ENCODE results near the gene DIO1.
A peak's percentile ranks its signal among the peaks of the same experiment; 100 is the strongest.

Gene DIO1

DNA sequence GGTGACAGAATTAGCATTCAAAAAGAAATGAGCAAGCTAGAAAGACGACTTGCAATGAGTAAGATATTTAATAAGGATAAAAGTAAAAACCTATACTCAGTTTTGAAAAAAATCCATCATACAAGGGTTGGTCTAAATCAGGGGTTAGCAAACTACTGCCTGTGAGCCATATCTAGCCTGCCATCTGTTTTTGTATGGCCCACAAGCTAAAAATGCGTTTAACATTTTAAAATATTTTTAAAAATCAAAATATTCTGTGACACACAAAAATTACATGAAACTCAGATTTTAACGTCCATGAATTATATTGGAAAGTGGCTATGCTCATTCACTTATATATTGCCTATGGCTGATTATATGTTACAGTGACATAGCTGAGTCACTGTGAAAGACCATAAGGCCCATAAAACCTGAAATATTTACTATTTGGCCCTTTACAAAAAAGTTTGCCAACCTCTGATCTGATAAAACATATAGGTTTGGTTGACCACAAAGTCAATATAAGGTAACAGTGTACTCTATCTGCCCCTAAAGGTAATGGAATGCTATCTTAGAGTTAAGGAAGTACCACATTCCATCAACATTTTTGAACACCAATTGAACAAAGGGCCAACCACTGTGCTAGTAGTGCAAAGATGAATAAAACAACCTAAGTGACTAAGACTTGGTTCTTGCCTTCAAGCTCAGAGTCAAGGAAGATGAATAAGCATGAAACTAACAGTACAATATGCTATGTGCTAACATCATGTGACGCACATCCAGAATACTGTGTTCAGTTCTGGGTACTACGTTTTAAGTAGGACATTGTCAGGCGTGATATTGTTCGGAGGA is 48.4 kb downstream of the DIO1 start:
- H3K23ac ChIP-seq (ENCODE audit: low read length in 2 of 2), result no peak overlapping the region
- no peaks in the 10 kb centered on the region for H3K27me3 ChIP-seq (ENCODE audit: control insufficient read depth in 1 of 2, insufficient read depth in 1 of 2, low read length in 2 of 2)
- peaks cover 8% of the 10 kb centered on the region for H3K4me1 ChIP-seq (ENCODE audit: control insufficient read depth, insufficient read depth, low read depth, low read length)
- no peak overlapping the region for H3K9ac ChIP-seq (ENCODE audit: low read length)
- no peak overlapping the region for H4K91ac ChIP-seq (ENCODE audit: low read length)
- no peak overlapping the region for H3K4me3 ChIP-seq (ENCODE audit: insufficient read depth in 1 of 2, low read depth in 1 of 2, low read length in 2 of 2)
- H2BK120ac ChIP-seq (ENCODE audit: low read depth, low read length), result no peak overlapping the region
- no peak overlapping the region for H2BK12ac ChIP-seq (ENCODE audit: low read length in 2 of 2)
- H2AFZ ChIP-seq (ENCODE audit: low read depth, low read length), result no peak overlapping the region
- no peak overlapping the region for H2BK15ac ChIP-seq (ENCODE audit: low read depth, poor library complexity, severe bottlenecking)
- peaks cover 17% of the 10 kb centered on the region for H3K79me1 ChIP-seq (replicated peaks; ENCODE audit: low read length, poor library complexity, severe bottlenecking)
- no peak overlapping the region for H3K18ac ChIP-seq (ENCODE audit: low read depth in 1 of 2, low read length in 2 of 2)
- no peak overlapping the region for H3K27ac ChIP-seq (ENCODE audit: low read length, poor library complexity, severe bottlenecking)
- 80% methylated on average over 1 of the region's 7 CpGs for WGBS
- H2AK5ac ChIP-seq (ENCODE audit: low read length, severe bottlenecking), result no peak overlapping the region
- H3K14ac ChIP-seq (ENCODE audit: low read length in 2 of 2), result no peak overlapping the region
- no peak overlapping the region for H3K4me2 ChIP-seq (ENCODE audit: low read length, poor library complexity, severe bottlenecking)
- no peak overlapping the region for H4K8ac ChIP-seq (ENCODE audit: low read length)
- no peak overlapping the region for H3K4ac ChIP-seq (ENCODE audit: low read depth in 1 of 2, low read length in 2 of 2)
- H3K9me3 ChIP-seq (ENCODE audit: control insufficient read depth, low read length), result no peaks in the 10 kb centered on the region
- DNase-seq, result no peak
- peaks cover 3 to 15% of the 10 kb centered on the region in 2 experiments for H3K36me3 ChIP-seq (ENCODE audit: control insufficient read depth in 1 of 2, insufficient read depth in 2 of 2, low read depth in 1 of 2, low read length in 2 of 2)
- no peak overlapping the region for H2BK5ac ChIP-seq (ENCODE audit: low read depth, low read length, poor library complexity, severe bottlenecking)

- H3K27me3 ChIP-seq (ENCODE audit: control insufficient read depth in 1 of 2, insufficient read depth in 1 of 2, low read length in 2 of 2), result no peaks in the 10 kb centered on the region
- H3K9ac ChIP-seq (ENCODE audit: low read length), result no peak overlapping the region
- no peak overlapping the region for H3K27ac ChIP-seq (ENCODE audit: low read length, poor library complexity, severe bottlenecking)
- H3K4me3 ChIP-seq (ENCODE audit: insufficient read depth in 1 of 2, low read depth in 1 of 2, low read length in 2 of 2), result no peak overlapping the region
- H2AFZ ChIP-seq (ENCODE audit: low read depth, low read length), result no peak overlapping the region
- peaks cover 3 to 13% of the 10 kb centered on the region in 2 experiments for H3K36me3 ChIP-seq (ENCODE audit: control insufficient read depth in 1 of 2, insufficient read depth in 2 of 2, low read depth in 1 of 2, low read length in 2 of 2)
- no peak overlapping the region for H2BK120ac ChIP-seq (ENCODE audit: low read depth, low read length)
- no peak overlapping the region for H3K14ac ChIP-seq (ENCODE audit: low read length in 2 of 2)
- H2AK5ac ChIP-seq (ENCODE audit: low read length, severe bottlenecking), result no peak overlapping the region
- no peak overlapping the region for H3K23ac ChIP-seq (ENCODE audit: low read length in 2 of 2)
- H3K79me1 ChIP-seq (replicated peaks; ENCODE audit: low read length, poor library complexity, severe bottlenecking), result peaks cover 17% of the 10 kb centered on the region
- no peak overlapping the region for H2BK12ac ChIP-seq (ENCODE audit: low read length in 2 of 2)
- WGBS, result 96% methylated on average over 5 of the region's 6 CpGs
- DNase-seq, result no peak
- no peak overlapping the region for H4K8ac ChIP-seq (ENCODE audit: low read length)
- no peaks in the 10 kb centered on the region for H3K9me3 ChIP-seq (ENCODE audit: control insufficient read depth, low read length)
- peaks cover 10% of the 10 kb centered on the region for H3K4me1 ChIP-seq (ENCODE audit: control insufficient read depth, insufficient read depth, low read depth, low read length)
- H2BK5ac ChIP-seq (ENCODE audit: low read depth, low read length, poor library complexity, severe bottlenecking), result no peak overlapping the region
- H3K4ac ChIP-seq (ENCODE audit: low read depth in 1 of 2, low read length in 2 of 2), result no peak overlapping the region
- no peak overlapping the region for H3K18ac ChIP-seq (ENCODE audit: low read depth in 1 of 2, low read length in 2 of 2)
- H4K91ac ChIP-seq (ENCODE audit: low read length), result no peak overlapping the region
- no peak overlapping the region for H3K4me2 ChIP-seq (ENCODE audit: low read length, poor library complexity, severe bottlenecking)
- H2BK15ac ChIP-seq (ENCODE audit: low read depth, poor library complexity, severe bottlenecking), result no peak overlapping the region
These were observed 49.1 kb downstream of the DIO1 start for GRCh38 chr1:53943090-53943489.

GRCh38 chr1:53943490-53944043 is 49.6 kb downstream of the DIO1 start:
- no peaks in the 10 kb centered on the region for H3K27me3 ChIP-seq (ENCODE audit: control insufficient read depth in 1 of 2, insufficient read depth in 1 of 2, low read length in 2 of 2)
- H2BK15ac ChIP-seq (ENCODE audit: low read depth, poor library complexity, severe bottlenecking), result no peak overlapping the region
- no peak overlapping the region for H2BK5ac ChIP-seq (ENCODE audit: low read depth, low read length, poor library complexity, severe bottlenecking)
- no peak overlapping the region for H2AFZ ChIP-seq (ENCODE audit: low read depth, low read length)
- H3K9ac ChIP-seq (ENCODE audit: low read length), result no peak overlapping the region
- H3K23ac ChIP-seq (ENCODE audit: low read length in 2 of 2), result no peak overlapping the region
- no peak overlapping the region for H3K4ac ChIP-seq (ENCODE audit: low read depth in 1 of 2, low read length in 2 of 2)
- H3K18ac ChIP-seq (ENCODE audit: low read depth in 1 of 2, low read length in 2 of 2), result no peak overlapping the region
- no peak overlapping the region for H3K27ac ChIP-seq (ENCODE audit: low read length, poor library complexity, severe bottlenecking)
- WGBS, result 94% methylated on average over 11 of the region's 14 CpGs
- no peaks in the 10 kb centered on the region for H3K9me3 ChIP-seq (ENCODE audit: control insufficient read depth, low read length)
- no peak overlapping the region for H3K14ac ChIP-seq (ENCODE audit: low read length in 2 of 2)
- H3K79me1 ChIP-seq (replicated peaks; ENCODE audit: low read length, poor library complexity, severe bottlenecking), result peaks cover 17% of the 10 kb centered on the region
- H2BK12ac ChIP-seq (ENCODE audit: low read length in 2 of 2), result no peak overlapping the region
- no peak overlapping the region for H3K4me2 ChIP-seq (ENCODE audit: low read length, poor library complexity, severe bottlenecking)
- peak overlapping the region in 1 of 2 experiments; percentile 96 for H3K4me3 ChIP-seq (ENCODE audit: insufficient read depth in 1 of 2, low read depth in 1 of 2, low read length in 2 of 2)
- no peak overlapping the region for H2BK120ac ChIP-seq (ENCODE audit: low read depth, low read length)
- peaks cover 10% of the 10 kb centered on the region for H3K4me1 ChIP-seq (ENCODE audit: control insufficient read depth, insufficient read depth, low read depth, low read length)
- H4K8ac ChIP-seq (ENCODE audit: low read length), result no peak overlapping the region
- H3K36me3 ChIP-seq (ENCODE audit: control insufficient read depth in 1 of 2, insufficient read depth in 2 of 2, low read depth in 1 of 2, low read length in 2 of 2), result peaks cover 3 to 14% of the 10 kb centered on the region in 2 experiments
- no peak overlapping the region for H2AK5ac ChIP-seq (ENCODE audit: low read length, severe bottlenecking)
- H4K91ac ChIP-seq (ENCODE audit: low read length), result no peak overlapping the region
- DNase-seq, result no peak

DNA sequence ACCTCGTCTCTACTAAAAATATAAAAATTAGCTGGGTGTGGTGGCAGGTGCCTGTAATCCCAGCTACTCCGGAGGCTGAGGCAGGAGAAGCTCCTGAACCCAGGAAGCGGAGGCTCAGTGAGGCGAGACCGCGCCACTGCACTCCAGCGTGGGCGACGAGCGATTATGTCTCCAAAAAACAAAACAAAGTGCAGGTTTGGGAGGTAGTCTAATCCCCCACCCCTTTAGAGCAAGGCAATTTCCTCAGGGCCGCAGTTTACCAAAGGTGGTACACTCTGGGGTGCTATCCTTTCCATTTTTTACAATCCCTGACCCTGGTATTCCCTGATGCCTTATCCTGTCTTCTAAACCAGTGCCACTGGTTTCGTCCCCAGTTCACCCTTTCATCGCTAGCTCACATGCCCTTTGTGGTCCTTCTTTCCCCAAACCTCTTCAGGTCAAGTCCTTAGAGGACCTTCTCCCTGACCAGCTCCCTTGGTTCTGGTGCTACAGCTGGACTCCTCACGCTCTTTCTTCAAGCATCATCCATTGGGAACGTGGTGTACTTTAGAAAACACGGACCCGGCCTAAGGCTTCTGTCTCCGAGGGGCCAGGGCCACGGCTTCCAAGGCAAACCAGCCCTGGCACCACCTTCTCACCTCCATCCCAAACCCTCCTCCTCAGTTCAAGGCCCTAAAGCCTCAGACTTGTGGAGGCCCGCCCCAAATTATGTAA is 50.6 kb downstream of the DIO1 start:
- no peak overlapping the region for H4K8ac ChIP-seq (ENCODE audit: low read length)
- no peak overlapping the region for H2BK5ac ChIP-seq (ENCODE audit: low read depth, low read length, poor library complexity, severe bottlenecking)
- no peaks in the 10 kb centered on the region for H3K9me3 ChIP-seq (ENCODE audit: control insufficient read depth, low read length)
- H3K36me3 ChIP-seq (ENCODE audit: control insufficient read depth in 1 of 2, insufficient read depth in 2 of 2, low read depth in 1 of 2, low read length in 2 of 2), result peaks cover 3 to 11% of the 10 kb centered on the region in 2 experiments
- peaks cover 16% of the 10 kb centered on the region for H3K79me1 ChIP-seq (replicated peaks; ENCODE audit: low read length, poor library complexity, severe bottlenecking)
- H2BK12ac ChIP-seq (ENCODE audit: low read length in 2 of 2), result no peak overlapping the region
- no peak overlapping the region for H3K23ac ChIP-seq (ENCODE audit: low read length in 2 of 2)
- H3K9ac ChIP-seq (ENCODE audit: low read length), result peak overlapping the region; percentile 97
- H2AK5ac ChIP-seq (ENCODE audit: low read length, severe bottlenecking), result peak overlapping the region; percentile 25
- no peak overlapping the region for H3K14ac ChIP-seq (ENCODE audit: low read length in 2 of 2)
- H3K27me3 ChIP-seq (ENCODE audit: control insufficient read depth in 1 of 2, insufficient read depth in 1 of 2, low read length in 2 of 2), result no peaks in the 10 kb centered on the region
- H4K91ac ChIP-seq (ENCODE audit: low read length), result no peak overlapping the region
- peak overlapping the region; percentile 75 for H3K27ac ChIP-seq (ENCODE audit: low read length, poor library complexity, severe bottlenecking)
- H2AFZ ChIP-seq (ENCODE audit: low read depth, low read length), result no peak overlapping the region
- H2BK15ac ChIP-seq (ENCODE audit: low read depth, poor library complexity, severe bottlenecking), result no peak overlapping the region
- peak overlapping the region; percentile 80 for H3K4me2 ChIP-seq (ENCODE audit: low read length, poor library complexity, severe bottlenecking)
- H3K18ac ChIP-seq (ENCODE audit: low read depth in 1 of 2, low read length in 2 of 2), result peak overlapping the region; percentile 35 to 82
- DNase-seq, result peak; percentile 34
- WGBS, result 75% methylated on average over 19 of the region's 20 CpGs
- H3K4ac ChIP-seq (ENCODE audit: low read depth in 1 of 2, low read length in 2 of 2), result peak overlapping the region in 1 of 2 experiments; percentile 52
- peaks cover 10% of the 10 kb centered on the region for H3K4me1 ChIP-seq (ENCODE audit: control insufficient read depth, insufficient read depth, low read depth, low read length)
- H2BK120ac ChIP-seq (ENCODE audit: low read depth, low read length), result no peak overlapping the region
- H3K4me3 ChIP-seq (ENCODE audit: insufficient read depth in 1 of 2, low read depth in 1 of 2, low read length in 2 of 2), result peak overlapping the region; percentile 92 to 96

Data from mesenchymal stem cell (in vitro differentiated cells and primary cell).